H9 (cell line): ENCODE results near the gene SFRP2. TPM values are rescaled to one million over a fixed set of nuclear protein-coding genes. Genes with fewer than 3 reads are reported as not detected.

ENCODE experiments used
- DNase-seq: peaks from one replicate; pipeline ENCODE4 v3.0.0-alpha.2; 2017
- H2AFZ ChIP-seq: one replicate; pipeline ENCODE4 v1.6.1; 2013; ENCODE audit warnings: mild to moderate bottlenecking, low read length, control low read depth, moderate library complexity
- H2AK5ac ChIP-seq: 2 replicates; pipeline ENCODE4 v1.6.1; 2013; ENCODE audit warnings: low read length, control low read depth, mixed read lengths; ENCODE audit not compliant: insufficient read length
- H2BK120ac ChIP-seq: one replicate; pipeline ENCODE4 v1.6.1; 2013; ENCODE audit warnings: low read depth, mild to moderate bottlenecking, low read length, control low read depth, inconsistent platforms; ENCODE audit not compliant: poor library complexity, severe bottlenecking
- H2BK12ac ChIP-seq: 2 replicates; pipeline ENCODE4 v1.6.1; 2013; ENCODE audit warnings: low read length, control low read depth, mixed read lengths, low read depth; ENCODE audit not compliant: insufficient read length
- H2BK15ac ChIP-seq: 2 replicates; pipeline ENCODE4 v1.6.1; 2013; ENCODE audit warnings: low read depth, low read length, control low read depth
- H2BK20ac ChIP-seq: one replicate; pipeline ENCODE4 v1.6.1; 2013; ENCODE audit warnings: low read depth, mild to moderate bottlenecking, low read length, control low read depth, inconsistent platforms; ENCODE audit not compliant: poor library complexity, severe bottlenecking
- H2BK5ac ChIP-seq: 2 replicates; pipeline ENCODE4 v1.6.1; 2013; ENCODE audit warnings: low read length, control low read depth, mixed read lengths; ENCODE audit not compliant: insufficient read length
- H3K14ac ChIP-seq: 2 replicates; pipeline ENCODE4 v1.6.1; 2013; ENCODE audit warnings: low read length, control low read depth; ENCODE audit not compliant: insufficient read depth
- H3K18ac ChIP-seq: 2 replicates; pipeline ENCODE4 v1.6.1; 2013; ENCODE audit warnings: low read depth, mild to moderate bottlenecking, mixed read lengths, low read length, control low read depth; ENCODE audit not compliant: insufficient read length
- H3K23ac ChIP-seq: 2 replicates; pipeline ENCODE4 v1.6.1; 2013; ENCODE audit warnings: low read length, control low read depth, mixed read lengths, low read depth; ENCODE audit not compliant: insufficient read length
- H3K23me2 ChIP-seq: 2 replicates; pipeline ENCODE4 v1.6.1; 2013; ENCODE audit warnings: low read depth, mild to moderate bottlenecking, mixed read lengths, low read length, control low read depth; ENCODE audit not compliant: insufficient read length, poor library complexity, severe bottlenecking
- H3K27ac ChIP-seq: 2 replicates; pipeline ENCODE4 v1.5.1; 2013; ENCODE audit warnings: low read length, control low read depth, mixed read lengths, low read depth; ENCODE audit not compliant: insufficient read length
- H3K27me3 ChIP-seq: 2 replicates; pipeline ENCODE4 v1.6.1; 2013; ENCODE audit warnings: low read length, control low read depth, inconsistent platforms; ENCODE audit not compliant: insufficient read depth
- H3K4ac ChIP-seq: 2 replicates; pipeline ENCODE4 v1.6.1; 2013; ENCODE audit warnings: low read depth, mild to moderate bottlenecking, control low read depth, inconsistent platforms, low read length, moderate library complexity
- H3K4me1 ChIP-seq: 2 replicates; pipeline ENCODE4 v1.6.1; 2013; ENCODE audit warnings: low read length, control low read depth, inconsistent platforms; ENCODE audit not compliant: insufficient read depth
- H3K4me2 ChIP-seq: 2 replicates; pipeline ENCODE4 v1.6.1; 2013; ENCODE audit warnings: low read length, control low read depth, mixed read lengths; ENCODE audit not compliant: insufficient read length, insufficient read depth
- H3K56ac ChIP-seq: 2 replicates; pipeline ENCODE4 v1.6.1; 2013; ENCODE audit warnings: low read depth, mild to moderate bottlenecking, mixed read lengths, low read length, control low read depth; ENCODE audit not compliant: insufficient read length
- H3K79me1 ChIP-seq: 2 replicates; pipeline ENCODE4 v1.6.1; 2013; ENCODE audit warnings: low read depth, mild to moderate bottlenecking, moderate library complexity, low read length, control low read depth, inconsistent platforms; ENCODE audit not compliant: insufficient read depth, poor library complexity, severe bottlenecking
- H3K79me2 ChIP-seq: 2 replicates; pipeline ENCODE4 v1.6.1; 2013; ENCODE audit warnings: low read length, control low read depth, inconsistent platforms; ENCODE audit not compliant: insufficient read depth
- H3K9ac ChIP-seq: 2 replicates; pipeline ENCODE4 v1.6.1; 2013; ENCODE audit warnings: low read length, control low read depth, mixed read lengths; ENCODE audit not compliant: insufficient read length; ENCODE audit errors: extremely low read depth
- H3K9me3 ChIP-seq: one replicate; pipeline ENCODE4 v1.6.1; 2013; ENCODE audit warnings: low read depth, low read length, inconsistent platforms; ENCODE audit not compliant: control insufficient read depth
- H3T11ph ChIP-seq: one replicate; pipeline ENCODE4 v1.6.1; 2013; ENCODE audit warnings: mild to moderate bottlenecking, low read length, control low read depth, inconsistent platforms
- H4K20me1 ChIP-seq: one replicate; pipeline ENCODE4 v1.6.1; 2013; ENCODE audit not compliant: control insufficient read depth, insufficient read length, insufficient read depth
- H4K5ac ChIP-seq: 2 replicates; pipeline ENCODE4 v1.6.1; 2013; ENCODE audit warnings: low read depth, mild to moderate bottlenecking, mixed read lengths, low read length, control low read depth; ENCODE audit not compliant: insufficient read length
- H4K8ac ChIP-seq: replicated peaks from 2 replicates; pipeline ENCODE4 v1.6.1; 2013; ENCODE audit warnings: low read length, control low read depth, mixed read lengths, low read depth; ENCODE audit not compliant: insufficient read length
- H4K91ac ChIP-seq: 2 replicates; pipeline ENCODE4 v1.6.1; 2013; ENCODE audit warnings: low read depth, mild to moderate bottlenecking, moderate library complexity, mixed read lengths, low read length, control low read depth; ENCODE audit not compliant: insufficient read length
- H3K27ac Mint-ChIP-seq, 3 experiments: 2 replicates in 2 of 3; 3 replicates in 1 of 3; pipeline ENCODE4 v1.8.0; 2020 to 2021; ENCODE audit warnings: mixed read lengths in 3 of 3, mild to moderate bottlenecking in 1 of 3, moderate library complexity in 1 of 3
- H3K27me3 Mint-ChIP-seq: 2 replicates; pipeline ENCODE4 v1.8.0; 2021; ENCODE audit warnings: low read depth, mild to moderate bottlenecking, moderate library complexity, mixed read lengths
- H3K36me3 Mint-ChIP-seq, 3 experiments: 2 replicates in 2 of 3; 3 replicates in 1 of 3; pipeline ENCODE4 v1.8.0; 2020 to 2021; ENCODE audit warnings: low read depth in 3 of 3, mixed read lengths in 3 of 3; ENCODE audit not compliant: insufficient read depth in 1 of 3
- H3K4me1 Mint-ChIP-seq, 2 experiments: 2 replicates each; pipeline ENCODE4 v1.8.0; 2020; ENCODE audit warnings: mixed read lengths in 2 of 2
- H3K4me3 Mint-ChIP-seq, 2 experiments: 2 replicates in 1 of 2; 3 replicates in 1 of 2; pipeline ENCODE4 v1.8.0; 2020 to 2021; ENCODE audit warnings: mild to moderate bottlenecking in 2 of 2, mixed read lengths in 2 of 2, moderate library complexity in 1 of 2
- H3K9me3 Mint-ChIP-seq, 2 experiments: 2 replicates in 1 of 2; 3 replicates in 1 of 2; pipeline ENCODE4 v1.8.0; 2020; ENCODE audit warnings: mild to moderate bottlenecking in 2 of 2, mixed read lengths in 2 of 2, moderate library complexity in 1 of 2
- WGBS: extraction: QIAGEN DNeasy Blood & Tissue Kit; methylation state at CpG from one replicate; pipeline ENCODE4 v1.1.7; 2013; ENCODE audit warnings: missing lambda C conversion rate, low lambda C conversion rate, mixed read lengths; ENCODE audit not compliant: insufficient read length; ENCODE audit errors: extremely low coverage; 5-methylcytosine and 5-hydroxymethylcytosine counted together
- total RNA-seq: library from RNA; stranded (reverse); gene quantifications from 2 replicates; pipeline ENCODE4 v1.2.1, GENCODE V29; 2021
- TF ChIP-seq, protein P1 (sequence below): fragments of 200-600 bp; sonication (generic); conservative IDR thresholded peaks from 3 replicates; pipeline ENCODE4 v1.8.0; 2021; ENCODE audit warnings: antibody characterized with exemption, mild to moderate bottlenecking

SFRP2 gene
- total RNA-seq, 1 experiment from 2014 or later = 156 TPM

DNA sequence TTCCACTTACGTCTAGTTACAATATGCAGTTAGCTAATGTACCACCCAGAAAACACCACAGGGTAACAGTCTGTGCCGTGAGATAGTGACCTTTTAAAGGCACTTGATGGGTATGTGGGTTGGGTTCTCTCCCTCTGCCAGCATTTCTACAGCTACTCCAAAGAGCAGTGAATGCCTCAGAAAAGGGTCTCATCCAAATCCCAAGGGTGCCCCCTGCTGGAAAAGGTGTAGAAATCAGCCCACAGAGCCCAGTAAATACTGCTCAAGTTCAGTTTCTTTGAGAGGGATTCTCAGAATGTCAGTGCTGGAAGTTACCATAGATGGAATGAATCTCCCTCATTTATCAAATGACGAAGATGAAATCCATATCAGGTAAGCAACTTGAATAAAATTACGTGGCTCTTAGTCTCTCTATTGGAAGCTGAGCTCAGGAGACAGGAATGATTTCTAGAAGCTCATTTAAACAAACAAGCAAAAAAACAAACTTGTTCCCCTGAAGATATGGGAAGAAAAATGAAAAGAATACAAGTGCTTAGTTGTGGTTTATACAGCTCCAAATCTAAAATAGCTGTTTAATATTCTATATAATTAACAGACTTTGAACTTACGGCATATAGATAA, 38.6 kb downstream of the SFRP2 start:
- H3K79me2 ChIP-seq = no peaks in the 10 kb centered on the region
- TF ChIP-seq, protein P1, sequence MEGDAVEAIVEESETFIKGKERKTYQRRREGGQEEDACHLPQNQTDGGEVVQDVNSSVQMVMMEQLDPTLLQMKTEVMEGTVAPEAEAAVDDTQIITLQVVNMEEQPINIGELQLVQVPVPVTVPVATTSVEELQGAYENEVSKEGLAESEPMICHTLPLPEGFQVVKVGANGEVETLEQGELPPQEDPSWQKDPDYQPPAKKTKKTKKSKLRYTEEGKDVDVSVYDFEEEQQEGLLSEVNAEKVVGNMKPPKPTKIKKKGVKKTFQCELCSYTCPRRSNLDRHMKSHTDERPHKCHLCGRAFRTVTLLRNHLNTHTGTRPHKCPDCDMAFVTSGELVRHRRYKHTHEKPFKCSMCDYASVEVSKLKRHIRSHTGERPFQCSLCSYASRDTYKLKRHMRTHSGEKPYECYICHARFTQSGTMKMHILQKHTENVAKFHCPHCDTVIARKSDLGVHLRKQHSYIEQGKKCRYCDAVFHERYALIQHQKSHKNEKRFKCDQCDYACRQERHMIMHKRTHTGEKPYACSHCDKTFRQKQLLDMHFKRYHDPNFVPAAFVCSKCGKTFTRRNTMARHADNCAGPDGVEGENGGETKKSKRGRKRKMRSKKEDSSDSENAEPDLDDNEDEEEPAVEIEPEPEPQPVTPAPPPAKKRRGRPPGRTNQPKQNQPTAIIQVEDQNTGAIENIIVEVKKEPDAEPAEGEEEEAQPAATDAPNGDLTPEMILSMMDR = peak; percentile 85
- no peak overlapping the region for H3K9ac ChIP-seq
- no peak overlapping the region for H2AFZ ChIP-seq
- H3K56ac ChIP-seq = no peak overlapping the region
- no peak overlapping the region for H3K27ac Mint-ChIP-seq
- H3K27me3 Mint-ChIP-seq = no peaks in the 10 kb centered on the region; the same call in 1 of the 2 replicates
- H4K20me1 ChIP-seq = no peaks in the 10 kb centered on the region
- peaks cover 2 to 5% of the 10 kb centered on the region in 2 experiments; a peak in 1 of 4 replicates for H3K4me1 Mint-ChIP-seq
- H3K23me2 ChIP-seq = no peaks in the 10 kb centered on the region
- no peak overlapping the region for H3K18ac ChIP-seq
- no peaks in the 10 kb centered on the region for H3K4me1 ChIP-seq
- no peak overlapping the region for H3K4me3 Mint-ChIP-seq
- H3K36me3 Mint-ChIP-seq = peaks cover 8 to 15% (median 12%) of the 10 kb centered on the region in 3 experiments
- DNase-seq = peak; percentile 82
- no peak overlapping the region for H2BK5ac ChIP-seq
- H3K9me3 Mint-ChIP-seq = peaks cover 0 to 3% of the 10 kb centered on the region in 2 experiments; a peak in 2 of 5 replicates
- no CpG with 5 or more reads among the region's 5 CpGs for WGBS
- H2BK12ac ChIP-seq = no peak overlapping the region
- H2AK5ac ChIP-seq = no peak overlapping the region
- H2BK15ac ChIP-seq = no peak overlapping the region
- no peaks in the 10 kb centered on the region for H3K9me3 ChIP-seq
- H3T11ph ChIP-seq = no peak overlapping the region
- no peaks in the 10 kb centered on the region for H3K79me1 ChIP-seq
- H3K27ac ChIP-seq = no peak overlapping the region
- no peaks in the 10 kb centered on the region for H3K27me3 ChIP-seq
- H3K14ac ChIP-seq = no peak overlapping the region
- no peak overlapping the region for H2BK20ac ChIP-seq
- H4K8ac ChIP-seq = no peak overlapping the region
- no peak overlapping the region for H3K4ac ChIP-seq
- no peak overlapping the region for H3K4me2 ChIP-seq
- H3K23ac ChIP-seq = no peak overlapping the region
- H4K91ac ChIP-seq = no peak overlapping the region
- no peak overlapping the region for H2BK120ac ChIP-seq
- no peak overlapping the region for H4K5ac ChIP-seq
